ENCODE measurements around the gene ZNF692. TPM values are rescaled to one million over a fixed set of nuclear protein-coding genes. Genes with fewer than 3 reads are reported as not detected.

The ZNF692 gene
- total RNA-seq, 1 experiment from 2014 or later, result 40.1 TPM

- DNase-seq, result peak; percentile 97
- Mint-ChIP-seq H3K27ac (peak overlapping the region; percentile 97 to 98 (median 97)), H3K9me3 (peaks cover 2 to 7% of the 10 kb centered on the region in 2 experiments; a peak in 2 of 5 replicates), H3K36me3 (ENCODE audit: insufficient read depth in 1 of 3, low read depth in 3 of 3) (no peaks in the 10 kb centered on the region; a peak in 1 of 7 replicates), H3K4me1 (peaks cover 5 to 11% of the 10 kb centered on the region in 2 experiments; a peak in 2 of 4 replicates), H3K27me3 (ENCODE audit: low read depth) (peaks cover 9% of the 10 kb centered on the region), H3K4me3 (peak overlapping the region; percentile 95 to 97)
- H3K27ac ChIP-seq (ENCODE audit: insufficient read length, low read depth, low read length), result peak overlapping the region; percentile 3
- H3K4me2 ChIP-seq (ENCODE audit: insufficient read depth, insufficient read length, low read length), result peak overlapping the region; percentile 61
- H3T11ph ChIP-seq (ENCODE audit: low read length), result no peak overlapping the region
- H4K91ac ChIP-seq (ENCODE audit: insufficient read length, low read depth, low read length), result no peak overlapping the region
- peak overlapping the region; percentile 57 for H3K18ac ChIP-seq (ENCODE audit: insufficient read length, low read depth, low read length)
- H3K79me2 ChIP-seq (ENCODE audit: insufficient read depth, low read length), result no peaks in the 10 kb centered on the region
- H4K5ac ChIP-seq (ENCODE audit: insufficient read length, low read depth, low read length), result no peak overlapping the region
- H3K4me1 ChIP-seq (ENCODE audit: insufficient read depth, low read length), result no peaks in the 10 kb centered on the region
- no peak overlapping the region for H2BK20ac ChIP-seq (ENCODE audit: low read depth, low read length, poor library complexity, severe bottlenecking)
- no peak overlapping the region for H3K4ac ChIP-seq (ENCODE audit: low read depth, low read length)
- no peak overlapping the region for H2AFZ ChIP-seq (ENCODE audit: low read length)
- no peak overlapping the region for H2BK120ac ChIP-seq (ENCODE audit: low read depth, low read length, poor library complexity, severe bottlenecking)
- no peak overlapping the region for H3K23ac ChIP-seq (ENCODE audit: insufficient read length, low read depth, low read length)
- peak overlapping the region; percentile 74 for H3K9ac ChIP-seq (ENCODE audit: extremely low read depth, insufficient read length, low read length)
- TF ChIP-seq, protein P1, sequence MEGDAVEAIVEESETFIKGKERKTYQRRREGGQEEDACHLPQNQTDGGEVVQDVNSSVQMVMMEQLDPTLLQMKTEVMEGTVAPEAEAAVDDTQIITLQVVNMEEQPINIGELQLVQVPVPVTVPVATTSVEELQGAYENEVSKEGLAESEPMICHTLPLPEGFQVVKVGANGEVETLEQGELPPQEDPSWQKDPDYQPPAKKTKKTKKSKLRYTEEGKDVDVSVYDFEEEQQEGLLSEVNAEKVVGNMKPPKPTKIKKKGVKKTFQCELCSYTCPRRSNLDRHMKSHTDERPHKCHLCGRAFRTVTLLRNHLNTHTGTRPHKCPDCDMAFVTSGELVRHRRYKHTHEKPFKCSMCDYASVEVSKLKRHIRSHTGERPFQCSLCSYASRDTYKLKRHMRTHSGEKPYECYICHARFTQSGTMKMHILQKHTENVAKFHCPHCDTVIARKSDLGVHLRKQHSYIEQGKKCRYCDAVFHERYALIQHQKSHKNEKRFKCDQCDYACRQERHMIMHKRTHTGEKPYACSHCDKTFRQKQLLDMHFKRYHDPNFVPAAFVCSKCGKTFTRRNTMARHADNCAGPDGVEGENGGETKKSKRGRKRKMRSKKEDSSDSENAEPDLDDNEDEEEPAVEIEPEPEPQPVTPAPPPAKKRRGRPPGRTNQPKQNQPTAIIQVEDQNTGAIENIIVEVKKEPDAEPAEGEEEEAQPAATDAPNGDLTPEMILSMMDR (conservative IDR thresholded peaks at IDR 0.05), result no peak
- H3K23me2 ChIP-seq (ENCODE audit: insufficient read length, low read depth, low read length, poor library complexity, severe bottlenecking), result no peaks in the 10 kb centered on the region
- no peak overlapping the region for H2BK15ac ChIP-seq (ENCODE audit: low read depth, low read length)
- WGBS (ENCODE audit: extremely low coverage, insufficient read length, low lambda C conversion rate), result no CpG with 5 or more reads among the region's 41 CpGs
- H3K14ac ChIP-seq (ENCODE audit: insufficient read depth, low read length), result peak overlapping the region; percentile 28; the same call in 1 of the 2 replicates
- no peak overlapping the region for H2BK5ac ChIP-seq (ENCODE audit: insufficient read length, low read length)
- no peak overlapping the region for H4K8ac ChIP-seq (replicated peaks; ENCODE audit: insufficient read length, low read depth, low read length)
- no peak overlapping the region for H3K56ac ChIP-seq (ENCODE audit: insufficient read length, low read depth, low read length)
- H3K79me1 ChIP-seq (ENCODE audit: insufficient read depth, low read depth, low read length, poor library complexity, severe bottlenecking), result no peaks in the 10 kb centered on the region
- H2AK5ac ChIP-seq (ENCODE audit: insufficient read length, low read length), result no peak overlapping the region
- H3K9me3 ChIP-seq (ENCODE audit: control insufficient read depth, low read depth, low read length), result no peaks in the 10 kb centered on the region
- H4K20me1 ChIP-seq (ENCODE audit: control insufficient read depth, insufficient read depth, insufficient read length), result no peaks in the 10 kb centered on the region
- H3K27me3 ChIP-seq (ENCODE audit: insufficient read depth, low read length), result no peaks in the 10 kb centered on the region
- no peak overlapping the region for H2BK12ac ChIP-seq (ENCODE audit: insufficient read length, low read depth, low read length)
Observed at GRCh38 chr1:248873409-248873992, 14.6 kb upstream of the ZNF692 start.

Measured in H9 (cell line).